HepG2 (cell line): ENCODE data around the gene TGM1. TPM values are rescaled to one million over a fixed set of nuclear protein-coding genes. Genes with fewer than 3 reads are reported as not detected.

Source experiments
- ATAC-seq: fragments of 200-7000 bp; cut with Tn5 transposase; 3 replicates; pipeline ENCODE4 v1.9.1; 2020; ENCODE audit warnings: mild to moderate bottlenecking, moderate library complexity
- BruUV-seq: library from RNA; stranded (reverse); fragments of 400-500 nt; replicated peaks from 2 replicates; lab custom pipeline; 2021; lab: Mats Ljungman, UMichigan
- CTCF ChIA-PET: fragments of 300-600 bp; formaldehyde crosslinking; extraction: SDS; loops from one replicate; lab custom pipeline; 2021; ENCODE audit warnings: low total read pairs, inconsistent platforms, low intra/inter-chr PET ratio; lab: Yijun Ruan, JAX
- POLR2A ChIA-PET: fragments of 350-600 bp; sonication (Branson Sonifier 250); formaldehyde crosslinking; loops from one replicate; lab custom pipeline; 2020; ENCODE audit warnings: antibody characterized with exemption, inconsistent platforms; lab: Yijun Ruan, JAX
- DNase-seq: peaks from one replicate; pipeline ENCODE4 v3.0.0-alpha.2; 2015; ENCODE audit warnings: low spot score
- FAIRE-seq: peaks from 3 replicates; lab custom pipeline; 2011; peaks lifted over from hg19 to GRCh38; lab: Jason Lieb, UNC
- H2AFZ ChIP-seq: one replicate; pipeline ENCODE4 v1.6.1; 2011; ENCODE audit warnings: low read length, inconsistent platforms
- H3K27ac ChIP-seq: fragments of 300-600 bp; 3 replicates; pipeline ENCODE4 v1.8.0; 2011; ENCODE audit warnings: mixed run types, mild to moderate bottlenecking, mixed read lengths, low read length, inconsistent platforms; ENCODE audit not compliant: insufficient read depth; ENCODE audit errors: extremely low read length
- H3K27me3 ChIP-seq, 2 experiments: fragments of 200-600 bp in 1 of 2; 2 replicates in 1 of 2; 3 replicates in 1 of 2; pipeline versions ENCODE4 v1.6.0 to v1.8.0; 2011; ENCODE audit warnings: low read length in 2 of 2, mild to moderate bottlenecking in 2 of 2, moderate library complexity in 2 of 2, inconsistent platforms in 1 of 2; ENCODE audit not compliant: insufficient read depth in 2 of 2, control insufficient read depth in 1 of 2
- H3K36me3 ChIP-seq, 2 experiments: fragments of 200-600 bp in 1 of 2; replicated peaks in 1 of 2; 2 replicates in 1 of 2; 3 replicates in 1 of 2; pipeline versions ENCODE4 v1.5.1 to v1.8.0; 2011; ENCODE audit warnings: low read length in 2 of 2, inconsistent platforms in 1 of 2; ENCODE audit not compliant: insufficient read depth in 2 of 2, control insufficient read depth in 1 of 2
- H3K4me1 ChIP-seq: 2 replicates; pipeline ENCODE4 v1.5.1; 2012; ENCODE audit warnings: low read length, inconsistent platforms; ENCODE audit not compliant: insufficient read depth
- H3K4me2 ChIP-seq: 2 replicates; pipeline ENCODE4 v1.6.0; 2011; ENCODE audit warnings: low read depth, low read length, inconsistent platforms
- H3K4me3 ChIP-seq, 3 experiments: fragments of 200-600 bp in 1 of 3; sonication (generic), shearing (Covaris generic) in 1 of 3; replicated peaks in 1 of 3; 2 replicates each; pipeline ENCODE4 v1.5.1; 2011 to 2016; ENCODE audit warnings: low read length in 3 of 3, inconsistent platforms in 2 of 3, low read depth in 2 of 3, mild to moderate bottlenecking in 2 of 3, control low read depth in 1 of 3, mixed read lengths in 1 of 3; ENCODE audit not compliant: insufficient read depth in 1 of 3
- H3K79me2 ChIP-seq: one replicate; pipeline ENCODE4 v1.6.1; 2011; ENCODE audit warnings: low read length, inconsistent platforms; ENCODE audit not compliant: insufficient read depth
- H3K9ac ChIP-seq: 2 replicates; pipeline ENCODE4 v1.6.0; 2011; ENCODE audit warnings: mild to moderate bottlenecking, low read depth, low read length, inconsistent platforms; ENCODE audit not compliant: insufficient read depth
- H3K9me3 ChIP-seq: 2 replicates; pipeline ENCODE4 v1.5.1; 2012; ENCODE audit warnings: mild to moderate bottlenecking, low read length
- H4K20me1 ChIP-seq: 2 replicates; pipeline ENCODE4 v1.6.0; 2011; ENCODE audit warnings: inconsistent platforms, mild to moderate bottlenecking, low read length, moderate library complexity; ENCODE audit not compliant: insufficient read depth
- BRCA1 ChIP-seq: sonication (generic); formaldehyde crosslinking; IDR thresholded peaks from 2 replicates; pipeline ENCODE4 v1.4.0; 2020; ENCODE audit warnings: missing genetic modification reagents
- GTF3A ChIP-seq: sonication (generic); formaldehyde crosslinking; conservative IDR thresholded peaks from 2 replicates; pipeline ENCODE4 v1.4.0; 2020; ENCODE audit warnings: mild to moderate bottlenecking, missing genetic modification reagents
- ISL2 ChIP-seq: sonication (generic); formaldehyde crosslinking; IDR thresholded peaks from 2 replicates; pipeline ENCODE4 v1.5.0; 2020; ENCODE audit warnings: missing genetic modification reagents
- PAX8 ChIP-seq: sonication (generic); formaldehyde crosslinking; IDR thresholded peaks from 2 replicates; pipeline ENCODE4 v1.8.0; 2022; ENCODE audit warnings: mild to moderate bottlenecking, missing genetic modification reagents, borderline replicate concordance
- PHF20 ChIP-seq: sonication (generic); formaldehyde crosslinking; IDR thresholded peaks from 2 replicates; pipeline ENCODE4 v1.5.0; 2020; ENCODE audit warnings: mild to moderate bottlenecking, missing genetic modification reagents
- PHF5A ChIP-seq: IDR thresholded peaks from one replicate; pipeline ENCODE4 v1.6.1; 2018; ENCODE audit warnings: low read depth, missing genetic modification reagents; ENCODE audit not compliant: unreplicated experiment
- RARA ChIP-seq: IDR thresholded peaks from 2 replicates; pipeline ENCODE4 v1.6.1; 2016; ENCODE audit warnings: missing genetic modification reagents, missing compliant biosample characterization
- RCOR2 ChIP-seq: IDR thresholded peaks from 2 replicates; pipeline ENCODE4 v1.6.1; 2016; ENCODE audit warnings: missing biosample characterization, missing genetic modification reagents
- ZBTB8A ChIP-seq: sonication (generic); formaldehyde crosslinking; IDR thresholded peaks from 2 replicates; pipeline ENCODE4 v1.4.0; 2020; ENCODE audit warnings: mild to moderate bottlenecking, low read depth, missing genetic modification reagents, borderline replicate concordance
- ZC3H4 ChIP-seq: sonication (generic); formaldehyde crosslinking; IDR thresholded peaks from 2 replicates; pipeline ENCODE4 v1.4.0; 2020; ENCODE audit warnings: missing genetic modification reagents, borderline replicate concordance
- ZNF225 ChIP-seq: sonication (generic); formaldehyde crosslinking; IDR thresholded peaks from 2 replicates; pipeline ENCODE4 v1.4.0; 2020; ENCODE audit warnings: mild to moderate bottlenecking, missing genetic modification reagents
- ZNF230 ChIP-seq: sonication (generic); formaldehyde crosslinking; IDR thresholded peaks from 2 replicates; pipeline ENCODE4 v1.4.0; 2020; ENCODE audit warnings: mild to moderate bottlenecking, missing genetic modification reagents
- ZNF556 ChIP-seq: sonication (generic); formaldehyde crosslinking; IDR thresholded peaks from 2 replicates; pipeline ENCODE4 v1.4.0; 2020; ENCODE audit warnings: mild to moderate bottlenecking, missing genetic modification reagents, borderline replicate concordance
- ZNF558 ChIP-seq: sonication (generic); formaldehyde crosslinking; IDR thresholded peaks from 2 replicates; pipeline ENCODE4 v1.9.0; 2022; ENCODE audit warnings: mild to moderate bottlenecking, missing genetic modification reagents, borderline replicate concordance
- ZZZ3 ChIP-seq: sonication (generic); formaldehyde crosslinking; IDR thresholded peaks from 2 replicates; pipeline ENCODE4 v1.4.0; 2020; ENCODE audit warnings: missing genetic modification reagents, mild to moderate bottlenecking, borderline replicate concordance
- WGBS: methylation state at CpG from one replicate; pipeline ENCODE4 v1.1.6; 2017; ENCODE audit warnings: low lambda C conversion rate; 5-methylcytosine and 5-hydroxymethylcytosine counted together
- in situ Hi-C: cut with HindIII; loops from 2 replicates; pipeline ENCODE4 v1.10.0; 2017; ENCODE audit warnings: low pct_unique_long_range_greater_than_20kb; ENCODE audit not compliant: extremely low pct_ligation_motif_present
- intact Hi-C: fragments of 100-400 bp; cut with micrococcal nuclease; formaldehyde crosslinking; loops from one replicate; pipeline ENCODE4 v1.10.0; 2022; ENCODE audit not compliant: unreplicated experiment
- polyA plus RNA-seq, 8 experiments: library from polyadenylated mRNA; depleted of rRNA in 3 of 8; stranded (reverse) in 7 of 8; unstranded in 1 of 8; fragments of >200 nt; fragmentation: Illumina TruSeq in 4 of 8; extraction: Trizol in 4 of 8; gene quantifications; 2 replicates each; pipeline versions ENCODE4 v1.2.1 to v1.2.3, GENCODE V29; 2011 to 2016; ENCODE audit warnings: low read depth in 4 of 8, missing spikeins in 1 of 8, mixed read lengths in 1 of 8; ENCODE audit not compliant: insufficient read depth in 1 of 8
- total RNA-seq, 5 experiments: library from RNA; depleted of rRNA; stranded (reverse); fragments of >200 nt; fragmentation: Illumina TruSeq; extraction: Trizol; gene quantifications; 2 replicates each; pipeline ENCODE4 v1.2.3, GENCODE V29; 2016; ENCODE audit warnings: low read depth in 1 of 5
- TF ChIP-seq, protein P1 (sequence below): sonication (generic); formaldehyde crosslinking; IDR thresholded peaks from 2 replicates; pipeline ENCODE4 v1.5.0; 2020; ENCODE audit warnings: mild to moderate bottlenecking, missing genetic modification reagents
- TF ChIP-seq, protein P2 (sequence below): sonication (generic); formaldehyde crosslinking; IDR thresholded peaks from 2 replicates; pipeline ENCODE4 v1.5.0; 2020; ENCODE audit warnings: mild to moderate bottlenecking, low read depth, missing genetic modification reagents, borderline replicate concordance
- TF ChIP-seq, protein P3 (sequence below): sonication (generic); formaldehyde crosslinking; IDR thresholded peaks from 2 replicates; pipeline ENCODE4 v1.5.1; 2020; ENCODE audit warnings: missing genetic modification reagents, mild to moderate bottlenecking, borderline replicate concordance

The TGM1 gene
- total and polyA plus RNA-seq, 2 of the 13 experiments (the other 11 are each of a cell fraction or from before 2014, with no cell fraction given): 3.2 to 10.6 TPM

DNA sequence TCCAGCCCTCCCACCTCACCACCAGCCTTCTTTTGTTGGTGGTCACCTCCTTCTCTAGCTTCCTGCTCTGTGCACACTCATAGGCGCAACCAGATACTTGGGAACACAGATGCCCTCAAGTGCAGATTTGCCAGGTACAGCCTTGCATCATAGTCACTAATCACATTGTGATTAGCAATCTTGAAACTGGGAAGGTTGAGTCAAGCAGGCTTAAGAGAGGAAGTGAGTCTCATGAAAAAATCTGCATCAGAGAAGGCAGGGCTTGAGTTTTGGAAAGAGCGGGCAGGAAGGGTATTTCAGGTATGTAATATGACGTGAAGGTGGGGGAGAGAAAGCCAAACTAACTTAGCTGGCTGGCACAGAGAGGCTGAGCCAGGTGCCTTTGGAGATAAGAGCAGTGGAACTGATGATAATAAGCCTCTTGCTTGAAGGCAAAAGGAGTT lies 11.1 kb upstream of the TGM1 start (continued):
- TF ChIP-seq, protein P1, sequence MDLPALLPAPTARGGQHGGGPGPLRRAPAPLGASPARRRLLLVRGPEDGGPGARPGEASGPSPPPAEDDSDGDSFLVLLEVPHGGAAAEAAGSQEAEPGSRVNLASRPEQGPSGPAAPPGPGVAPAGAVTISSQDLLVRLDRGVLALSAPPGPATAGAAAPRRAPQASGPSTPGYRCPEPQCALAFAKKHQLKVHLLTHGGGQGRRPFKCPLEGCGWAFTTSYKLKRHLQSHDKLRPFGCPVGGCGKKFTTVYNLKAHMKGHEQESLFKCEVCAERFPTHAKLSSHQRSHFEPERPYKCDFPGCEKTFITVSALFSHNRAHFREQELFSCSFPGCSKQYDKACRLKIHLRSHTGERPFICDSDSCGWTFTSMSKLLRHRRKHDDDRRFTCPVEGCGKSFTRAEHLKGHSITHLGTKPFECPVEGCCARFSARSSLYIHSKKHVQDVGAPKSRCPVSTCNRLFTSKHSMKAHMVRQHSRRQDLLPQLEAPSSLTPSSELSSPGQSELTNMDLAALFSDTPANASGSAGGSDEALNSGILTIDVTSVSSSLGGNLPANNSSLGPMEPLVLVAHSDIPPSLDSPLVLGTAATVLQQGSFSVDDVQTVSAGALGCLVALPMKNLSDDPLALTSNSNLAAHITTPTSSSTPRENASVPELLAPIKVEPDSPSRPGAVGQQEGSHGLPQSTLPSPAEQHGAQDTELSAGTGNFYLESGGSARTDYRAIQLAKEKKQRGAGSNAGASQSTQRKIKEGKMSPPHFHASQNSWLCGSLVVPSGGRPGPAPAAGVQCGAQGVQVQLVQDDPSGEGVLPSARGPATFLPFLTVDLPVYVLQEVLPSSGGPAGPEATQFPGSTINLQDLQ: no peak
- TF ChIP-seq RARA (no peak), ISL2 (CRISPR knock-in tag) (no peak), ZZZ3 (0 out of 2 replicates have a peak, but pooled peaks have one; percentile 0)

DNA sequence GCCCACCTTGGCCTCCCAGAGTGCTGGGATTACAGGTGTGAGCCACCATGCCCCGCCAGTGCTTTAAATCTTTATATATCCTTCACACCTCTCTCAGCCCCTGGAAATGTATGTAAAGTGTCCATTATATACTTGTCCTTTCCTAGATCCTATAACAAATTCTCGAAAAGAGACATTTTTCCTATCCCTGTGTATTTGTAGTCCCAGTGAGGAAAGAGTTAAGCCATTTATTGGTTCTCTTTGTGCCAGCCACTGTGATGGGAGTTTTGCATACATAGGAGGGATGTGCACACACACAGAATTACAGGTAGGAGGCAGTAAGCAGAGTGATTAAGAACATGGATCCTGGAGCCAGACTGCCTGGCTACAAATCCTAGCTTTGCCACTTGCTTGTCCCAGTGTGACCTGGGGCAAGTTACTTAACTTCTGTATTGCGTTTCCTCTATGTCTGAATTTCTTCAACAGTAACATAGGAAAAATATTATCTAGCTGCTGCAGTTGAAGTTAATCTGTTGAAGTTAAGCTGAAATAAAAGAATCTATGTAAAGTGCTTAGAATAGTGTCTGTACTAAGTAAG lies 10.5 kb upstream of the TGM1 start:
- DNase-seq: peak; percentile 60
- in situ Hi-C loops (no loop called here), intact Hi-C loops (no loop called here)
- FAIRE-seq: no peak
- Histone ChIP-seq H4K20me1 (no peaks in the 10 kb centered on the region), H3K36me3 (peaks cover 0 to 8% of the 10 kb centered on the region in 2 experiments; a peak in 1 of 5 replicates), H3K9ac (no peak overlapping the region), H3K79me2 (peaks cover 7% of the 10 kb centered on the region), H2AFZ (no peak overlapping the region), H3K27me3 (no peaks in the 10 kb centered on the region; a peak in 1 of 5 replicates), H3K4me1 (peaks cover 22% of the 10 kb centered on the region), H3K9me3 (no peaks in the 10 kb centered on the region), H3K27ac (no peak overlapping the region), H3K4me2 (no peak overlapping the region), H3K4me3 (no peak overlapping the region)
- BruUV-seq: no TSS peak
- 76% methylated on average over 3 of the region's 3 CpGs for WGBS
- no peak for ATAC-seq
- ChIA-PET CTCF (interaction anchor here (1.1 to 1.4 kb wide), 2 partner anchors 25 to 31 kb away, joined by 3 to 4 read pairs; partner anchors contain the start of gene TINF2), POLR2A (interaction anchor here (0.6 to 16.5 kb wide), 6 partner anchors 8 to 84 kb away, joined by 3 to 435 read pairs (median 3); partner anchors contain the start of gene TINF2)
- TF ChIP-seq GTF3A (CRISPR knock-in tag) (0 out of 2 replicates have a peak, but pooled peaks have one; percentile 44), ZNF558 (CRISPR knock-in tag) (no peak), ZBTB8A (CRISPR knock-in tag) (0 out of 2 replicates have a peak, but pooled peaks have one; percentile 35), ZZZ3 (0 out of 2 replicates have a peak, but pooled peaks have one; percentile 33), RCOR2 (CRISPR knock-in tag) (no peak), BRCA1 (CRISPR knock-in tag) (no peak), PHF20 (CRISPR knock-in tag) (no peak), ZC3H4 (CRISPR knock-in tag) (no peak), ZNF225 (CRISPR knock-in tag) (no peak), ZNF556 (peak; percentile 44; the same call in 1 of the 2 replicates), ZNF230 (CRISPR knock-in tag) (0 out of 2 replicates have a peak, but pooled peaks have one; percentile 65), PAX8 (0 out of 2 replicates have a peak, but pooled peaks have one; percentile 35), PHF5A (no peak)
- TF ChIP-seq, protein P2, sequence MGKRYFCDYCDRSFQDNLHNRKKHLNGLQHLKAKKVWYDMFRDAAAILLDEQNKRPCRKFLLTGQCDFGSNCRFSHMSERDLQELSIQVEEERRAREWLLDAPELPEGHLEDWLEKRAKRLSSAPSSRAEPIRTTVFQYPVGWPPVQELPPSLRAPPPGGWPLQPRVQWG: 0 out of 2 replicates have a peak, but pooled peaks have one; percentile 44
- TF ChIP-seq, protein P3, sequence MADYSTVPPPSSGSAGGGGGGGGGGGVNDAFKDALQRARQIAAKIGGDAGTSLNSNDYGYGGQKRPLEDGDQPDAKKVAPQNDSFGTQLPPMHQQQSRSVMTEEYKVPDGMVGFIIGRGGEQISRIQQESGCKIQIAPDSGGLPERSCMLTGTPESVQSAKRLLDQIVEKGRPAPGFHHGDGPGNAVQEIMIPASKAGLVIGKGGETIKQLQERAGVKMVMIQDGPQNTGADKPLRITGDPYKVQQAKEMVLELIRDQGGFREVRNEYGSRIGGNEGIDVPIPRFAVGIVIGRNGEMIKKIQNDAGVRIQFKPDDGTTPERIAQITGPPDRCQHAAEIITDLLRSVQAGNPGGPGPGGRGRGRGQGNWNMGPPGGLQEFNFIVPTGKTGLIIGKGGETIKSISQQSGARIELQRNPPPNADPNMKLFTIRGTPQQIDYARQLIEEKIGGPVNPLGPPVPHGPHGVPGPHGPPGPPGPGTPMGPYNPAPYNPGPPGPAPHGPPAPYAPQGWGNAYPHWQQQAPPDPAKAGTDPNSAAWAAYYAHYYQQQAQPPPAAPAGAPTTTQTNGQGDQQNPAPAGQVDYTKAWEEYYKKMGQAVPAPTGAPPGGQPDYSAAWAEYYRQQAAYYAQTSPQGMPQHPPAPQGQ: 0 out of 2 replicates have a peak, but pooled peaks have one; percentile 59
